HG03097 (cell line): ENCODE measurements around the gene TMEM106A.
"Not testable (repeated sequence)": the region's sequence is repeated elsewhere in the genome, so short reads cannot be mapped to it uniquely, and the experiment has no call there.

ENCODE experiments used
- ATAC-seq: cut with Tn5 transposase; IDR thresholded peaks from one replicate; pipeline ENCODE4 v1.9.1; 2021; ENCODE audit not compliant: unreplicated experiment, low FRiP score

Gene TMEM106A, protein sequence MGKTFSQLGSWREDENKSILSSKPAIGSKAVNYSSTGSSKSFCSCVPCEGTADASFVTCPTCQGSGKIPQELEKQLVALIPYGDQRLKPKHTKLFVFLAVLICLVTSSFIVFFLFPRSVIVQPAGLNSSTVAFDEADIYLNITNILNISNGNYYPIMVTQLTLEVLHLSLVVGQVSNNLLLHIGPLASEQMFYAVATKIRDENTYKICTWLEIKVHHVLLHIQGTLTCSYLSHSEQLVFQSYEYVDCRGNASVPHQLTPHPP

DNA sequence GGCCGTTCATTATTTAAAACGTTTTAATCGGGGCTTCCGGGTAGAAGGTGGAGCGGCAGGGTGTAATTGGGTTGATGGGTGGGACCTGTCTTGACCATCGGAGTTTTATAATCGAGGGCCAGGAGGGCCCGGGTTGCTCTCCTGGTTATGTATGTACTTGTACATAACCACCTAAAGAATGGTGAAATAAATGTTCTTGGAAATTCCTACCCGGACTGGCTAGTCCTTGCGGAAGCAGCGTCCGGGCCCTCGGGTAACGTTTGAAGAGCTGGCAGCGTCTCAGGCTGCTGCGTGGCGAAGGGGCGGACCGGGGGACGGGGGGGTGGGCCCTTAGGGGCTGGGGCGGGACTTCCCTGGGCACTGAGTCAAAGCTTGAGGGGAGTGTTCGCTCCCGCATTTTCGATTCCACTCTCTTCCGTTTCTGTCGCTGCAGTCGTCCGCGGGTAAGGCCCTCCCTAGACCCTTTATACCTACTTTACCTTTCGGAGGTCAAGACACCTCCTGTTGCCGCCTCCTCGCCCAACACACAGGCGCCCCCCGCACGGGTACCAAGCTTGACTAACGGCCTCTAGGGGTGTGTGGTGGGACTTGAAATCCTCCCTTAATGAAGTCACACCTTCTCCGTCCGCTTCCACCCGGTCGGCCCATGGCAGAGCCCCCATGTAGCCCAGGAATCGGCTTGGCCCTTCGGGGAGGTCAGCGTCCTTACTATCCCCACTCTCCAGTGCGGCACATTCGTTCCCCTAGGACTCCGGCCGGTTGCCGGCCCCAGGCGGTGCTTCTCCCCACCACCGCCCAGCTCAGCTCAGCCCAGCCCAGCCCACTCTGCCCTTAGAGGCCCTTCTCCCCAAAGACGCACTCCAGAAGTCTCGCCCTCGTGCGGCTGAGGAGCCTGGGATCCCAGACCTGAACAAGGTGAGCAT is at the start of gene TMEM106A:
Gene TMEM106A, plus strand, starts transcription at position 396 of the 923 bp plus-strand sequence. CDS start 1,167 bp downstream, outside the sequence.
- ATAC-seq = peak; percentile 50

DNA sequence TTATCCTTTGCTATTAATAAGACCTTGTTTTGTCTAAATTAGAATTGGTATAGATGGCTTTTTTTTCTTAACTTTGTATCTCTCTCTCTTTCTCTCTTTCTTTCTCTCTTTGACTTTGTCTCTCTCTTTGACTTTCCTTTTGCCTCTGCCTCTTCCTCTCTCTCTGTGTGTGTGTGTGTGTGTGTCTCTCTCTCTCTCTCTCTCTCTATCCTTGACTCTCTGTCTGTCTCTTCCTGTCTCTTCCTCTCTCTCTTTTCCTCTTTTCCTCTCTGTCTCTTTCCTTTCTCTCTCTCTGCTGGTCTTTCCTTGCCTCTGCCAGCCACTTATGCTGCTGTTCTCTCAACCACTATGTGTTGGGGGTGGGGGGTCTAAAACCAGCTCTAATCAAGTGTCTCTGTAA is 45.7 kb upstream of the TMEM106A start:
- not testable (repeated sequence) for ATAC-seq

DNA sequence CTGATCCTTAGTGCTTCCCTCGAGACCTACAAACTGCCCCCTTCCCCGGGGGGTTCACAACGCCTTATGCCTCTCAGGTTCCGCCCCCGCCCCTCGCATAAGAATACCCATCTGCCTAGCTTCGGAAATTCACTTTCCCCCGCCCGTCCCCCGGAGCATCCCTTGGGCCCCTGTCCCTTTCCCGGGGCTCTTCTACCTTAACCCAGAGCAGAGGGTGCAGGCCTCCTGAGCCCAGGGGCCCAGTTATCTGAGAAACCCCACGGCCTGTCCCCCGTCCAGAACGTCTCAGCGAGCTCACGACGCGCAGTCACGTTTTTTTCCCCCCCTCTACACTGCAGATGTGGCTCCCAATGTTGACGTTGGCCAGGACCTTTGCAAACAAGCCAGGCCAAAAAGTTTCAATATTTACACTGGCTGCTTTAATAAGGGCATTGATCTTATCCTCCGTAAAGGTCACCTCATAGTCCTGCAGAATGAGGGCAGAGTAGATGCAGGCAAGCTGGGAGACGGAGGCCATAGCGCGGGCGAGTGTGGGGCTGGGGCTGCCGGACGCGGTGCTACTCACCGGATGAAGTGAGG is 42.0 kb upstream of the TMEM106A start:
- ATAC-seq = peak; percentile 1

DNA sequence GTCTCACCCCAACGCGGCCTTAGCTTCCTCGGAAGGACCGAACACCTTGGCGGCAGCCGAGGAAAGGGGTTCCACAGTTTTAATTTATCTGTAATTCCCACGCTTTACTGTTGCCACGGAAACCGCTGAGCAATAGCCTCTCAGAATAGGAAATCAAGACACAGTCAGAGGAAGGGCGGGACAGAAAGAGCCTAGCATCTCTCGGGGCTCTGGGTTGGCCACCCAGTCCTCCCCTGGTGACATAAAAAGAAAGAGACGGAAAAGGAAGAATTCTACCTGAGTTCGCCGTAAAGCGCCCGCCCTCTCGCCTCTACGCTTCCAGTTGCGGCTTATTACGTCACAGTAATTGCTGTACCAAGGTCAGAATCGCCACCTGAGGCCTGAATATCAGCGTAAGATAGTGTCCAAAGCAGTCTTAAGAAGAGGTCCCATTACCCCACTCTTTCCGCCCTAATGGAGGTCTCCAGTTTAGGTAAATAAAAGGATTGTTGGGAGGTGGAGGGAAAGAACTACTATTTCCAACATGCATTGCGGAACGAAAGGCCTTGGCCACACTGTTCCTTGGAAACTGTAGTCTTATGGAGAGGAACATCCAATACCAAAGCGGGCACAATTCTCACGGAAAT is 41.4 kb upstream of the TMEM106A start:
- peak; percentile 64 for ATAC-seq

DNA sequence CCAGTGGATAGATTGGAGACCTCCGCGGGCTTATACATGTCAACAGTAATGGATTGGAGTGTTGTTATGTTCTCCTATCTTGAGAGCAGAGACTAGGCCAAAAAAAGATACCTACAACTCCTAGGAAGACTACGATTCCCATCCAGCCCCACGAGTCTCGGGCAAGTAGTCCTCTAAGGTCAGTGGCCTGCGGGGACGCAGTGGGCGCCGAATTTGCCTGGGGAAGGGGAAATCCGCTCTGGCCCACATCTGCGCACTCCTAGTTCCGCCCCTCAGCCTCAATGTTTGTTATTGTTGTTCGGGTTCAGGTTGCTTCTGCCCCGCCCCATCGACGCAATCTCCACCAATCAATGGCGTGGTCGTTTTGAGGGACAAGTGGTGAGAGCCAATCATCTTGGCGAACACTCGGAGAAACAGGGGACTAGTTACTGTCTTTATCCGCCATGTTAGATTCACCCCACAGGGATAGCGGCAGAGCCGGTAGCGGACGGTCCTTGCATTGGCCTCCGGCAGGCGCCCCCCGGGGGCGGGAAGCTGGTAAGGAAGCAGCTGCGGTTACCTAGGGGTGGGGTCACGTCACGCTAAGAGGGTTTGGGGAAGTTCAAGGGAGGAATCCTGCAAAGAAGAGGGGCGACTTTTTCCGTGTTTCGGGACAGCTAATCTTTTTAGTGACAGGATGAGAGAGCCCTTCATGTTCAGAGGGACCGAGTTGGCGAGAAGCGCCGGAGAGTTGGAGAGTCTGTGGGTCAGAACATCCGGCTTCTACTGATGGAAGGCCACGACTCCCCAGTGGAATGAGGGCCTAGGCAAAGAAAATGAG is 40.7 kb upstream of the TMEM106A start, which contains the start of gene NBR1:
Gene NBR1, plus strand, starts transcription at position 449 of the 820 bp plus-strand sequence. CDS start 4,586 bp downstream, outside the sequence.
- peak; percentile 73 for ATAC-seq

DNA sequence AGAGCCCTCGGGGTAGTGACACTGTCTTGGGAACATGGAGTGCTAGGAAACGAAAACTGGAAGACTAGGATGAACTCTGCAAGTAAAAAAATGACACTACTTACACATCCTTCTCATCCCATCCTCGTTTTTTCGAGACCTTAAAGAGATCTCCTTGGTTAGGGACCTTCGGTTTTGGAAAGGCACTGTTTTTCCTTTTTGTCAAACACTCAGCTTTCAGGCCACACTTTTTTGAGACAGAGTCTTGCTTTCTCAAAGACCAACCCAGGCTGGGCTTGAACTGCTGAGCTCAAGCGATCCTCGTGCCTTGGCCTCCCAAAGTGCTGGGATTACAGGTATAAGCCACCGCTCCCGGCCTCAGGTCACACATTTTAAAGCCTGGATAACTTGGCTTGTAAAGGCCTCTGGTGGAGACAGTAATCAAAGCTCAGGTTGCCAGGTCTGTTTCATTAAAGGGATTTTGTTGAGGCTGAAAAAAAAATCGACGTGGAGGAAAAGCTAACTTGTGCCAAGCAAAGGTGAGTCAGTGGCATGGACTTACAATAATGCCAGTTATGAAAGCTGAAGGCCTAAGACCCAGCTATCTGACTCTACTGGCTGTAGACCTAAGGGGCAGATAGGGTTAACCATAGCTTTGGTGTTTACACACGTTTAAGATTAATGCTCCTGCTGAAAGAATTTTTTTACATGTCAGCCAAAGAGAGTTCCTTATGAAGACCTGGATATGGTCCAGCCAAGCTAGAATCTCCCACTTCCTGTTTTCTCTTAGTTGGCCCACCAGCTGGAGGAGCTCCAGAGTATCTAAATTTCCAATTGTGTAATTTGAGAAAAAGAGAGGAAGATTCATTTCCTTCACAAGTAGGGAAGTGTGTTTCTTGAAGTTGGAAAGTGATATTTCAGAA is 39.8 kb upstream of the TMEM106A start:
- no peak for ATAC-seq

DNA sequence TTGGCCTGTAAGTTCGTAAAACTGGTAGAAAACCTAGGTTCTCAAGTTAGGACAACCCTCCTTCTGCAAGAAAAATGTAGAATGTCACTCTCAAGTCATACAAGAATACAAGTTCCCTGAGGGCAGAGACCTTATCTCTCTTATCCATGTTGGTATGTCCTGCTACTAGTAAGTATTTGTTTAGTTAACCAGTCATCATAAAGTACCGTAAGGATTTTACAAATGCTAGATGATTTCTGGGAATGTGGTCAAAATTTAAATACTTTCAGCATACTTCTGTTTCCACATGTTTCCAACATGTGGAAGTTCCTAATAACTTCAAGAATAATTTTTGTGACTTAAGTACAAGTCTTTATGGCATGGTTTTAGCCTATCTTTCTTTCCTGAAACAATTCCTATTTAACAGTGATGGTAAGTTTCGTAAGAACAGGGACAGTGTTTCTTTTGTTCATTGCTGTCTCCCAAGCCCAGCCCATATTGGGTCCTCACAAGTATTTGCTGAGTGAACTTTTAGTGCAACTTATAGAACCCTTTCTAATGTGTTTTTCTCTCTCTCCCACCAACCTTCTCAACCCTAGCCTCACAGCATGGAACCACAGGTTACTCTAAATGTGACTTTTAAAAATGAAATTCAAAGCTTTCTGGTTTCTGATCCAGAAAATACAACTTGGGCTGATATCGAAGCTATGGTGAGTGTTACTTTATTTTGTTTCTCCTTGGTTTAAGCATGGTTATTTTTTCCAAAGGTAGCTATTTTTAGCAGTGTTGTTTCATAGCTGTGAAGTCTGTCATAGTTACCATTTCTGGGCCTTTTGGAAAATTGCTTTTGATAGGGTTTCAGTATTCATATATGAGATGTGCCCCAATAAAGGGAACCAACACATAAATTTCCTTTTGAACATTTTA is 36.2 kb upstream of the TMEM106A start:
- no peak for ATAC-seq

DNA sequence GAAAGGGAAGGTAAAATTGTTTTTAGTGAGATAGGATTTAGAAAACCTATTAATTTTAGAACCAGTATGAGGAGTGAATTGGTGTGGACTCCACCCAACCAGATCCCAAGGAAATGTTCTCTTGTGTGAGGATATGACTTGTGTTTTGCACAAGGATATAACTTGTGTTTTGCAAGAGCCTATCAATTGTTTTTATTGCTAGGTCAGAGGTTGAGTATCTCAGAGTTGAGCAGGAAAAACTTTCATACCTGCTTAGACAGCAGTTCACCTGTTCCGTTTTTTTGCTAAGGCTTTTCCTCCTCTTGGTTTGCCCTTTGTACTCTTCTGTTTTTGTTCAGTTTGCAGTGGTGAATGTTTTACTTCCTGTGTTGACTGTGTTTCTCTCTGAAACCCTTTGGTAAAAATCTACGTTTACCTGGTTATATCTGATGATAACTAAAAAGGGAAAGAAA is 35.5 kb upstream of the TMEM106A start:
- ATAC-seq = no peak

DNA sequence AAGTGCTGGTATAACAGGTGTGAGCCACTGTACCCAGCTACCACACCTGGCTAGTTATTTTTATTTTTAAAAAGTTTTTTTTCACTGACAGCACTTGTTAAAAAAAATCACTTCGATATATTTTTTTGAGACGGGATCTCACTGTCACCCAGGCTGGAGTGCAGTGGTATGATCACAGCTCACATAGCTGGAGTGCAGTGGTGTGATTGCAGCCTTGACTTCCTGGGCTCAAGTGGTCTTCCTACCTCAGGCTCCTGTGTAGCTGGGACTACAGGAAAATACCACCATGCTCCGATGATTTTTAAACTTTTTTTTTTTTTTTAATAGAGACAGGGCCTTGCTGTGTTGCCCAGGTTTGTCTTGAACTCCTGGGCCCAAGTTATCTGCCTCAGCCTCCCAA is 27.8 kb upstream of the TMEM106A start:
- ATAC-seq = no peak

DNA sequence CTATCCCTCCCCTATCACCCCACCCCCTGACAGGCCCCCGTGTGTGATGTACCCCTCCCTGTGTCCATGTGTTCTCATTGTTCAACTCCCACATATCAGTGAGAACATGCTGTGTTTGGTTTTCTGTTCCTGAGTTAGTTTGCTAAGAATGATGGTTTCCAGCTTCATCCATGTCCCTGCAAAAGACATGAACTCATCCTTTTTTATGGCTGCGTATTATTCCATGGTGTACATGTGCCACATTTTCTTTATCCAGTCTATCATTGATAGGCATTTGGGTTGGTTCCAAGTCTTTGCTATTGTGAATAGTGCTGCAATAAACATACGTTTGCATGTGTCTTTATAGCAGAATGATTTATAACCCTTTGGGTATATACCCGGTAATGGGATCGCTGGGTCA is 25.0 kb upstream of the TMEM106A start:
- not testable (repeated sequence) for ATAC-seq

DNA sequence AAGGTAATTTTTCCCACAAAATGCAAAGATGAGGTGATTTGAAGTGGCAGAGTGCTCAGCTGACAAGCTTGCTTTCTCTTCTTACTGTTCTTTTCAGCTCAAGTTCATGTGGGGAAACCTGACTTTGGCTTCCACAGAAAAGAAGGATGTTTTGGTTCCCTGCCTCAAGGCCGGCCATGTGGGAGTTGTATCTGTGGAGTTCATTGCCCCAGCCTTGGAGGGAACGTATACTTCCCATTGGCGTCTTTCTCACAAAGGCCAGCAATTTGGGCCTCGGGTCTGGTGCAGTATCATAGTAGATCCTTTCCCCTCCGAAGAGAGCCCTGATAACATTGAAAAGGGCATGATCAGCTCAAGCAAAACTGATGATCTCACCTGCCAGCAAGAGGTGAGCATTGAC is 18.4 kb upstream of the TMEM106A start:
- ATAC-seq = no peak

DNA sequence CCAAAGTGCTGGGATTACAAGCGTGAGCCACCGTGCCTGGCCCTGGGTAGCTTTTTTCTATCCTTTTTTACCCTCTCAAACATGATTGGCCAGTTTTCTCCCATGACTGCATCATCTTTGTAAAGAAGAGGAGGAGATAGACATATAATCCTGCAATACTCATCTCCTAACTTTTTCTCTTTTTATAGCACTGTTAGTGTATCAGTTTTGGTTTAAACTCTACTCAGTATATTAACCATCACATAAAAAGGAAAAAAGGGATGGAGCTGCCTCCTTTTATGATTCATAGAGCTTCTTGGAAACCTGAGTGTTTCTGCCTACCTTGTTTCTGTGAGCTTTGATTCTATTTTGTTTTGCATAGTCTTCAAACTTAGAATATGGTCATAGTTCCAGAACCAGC is 12.0 kb upstream of the TMEM106A start:
- ATAC-seq = no peak

DNA sequence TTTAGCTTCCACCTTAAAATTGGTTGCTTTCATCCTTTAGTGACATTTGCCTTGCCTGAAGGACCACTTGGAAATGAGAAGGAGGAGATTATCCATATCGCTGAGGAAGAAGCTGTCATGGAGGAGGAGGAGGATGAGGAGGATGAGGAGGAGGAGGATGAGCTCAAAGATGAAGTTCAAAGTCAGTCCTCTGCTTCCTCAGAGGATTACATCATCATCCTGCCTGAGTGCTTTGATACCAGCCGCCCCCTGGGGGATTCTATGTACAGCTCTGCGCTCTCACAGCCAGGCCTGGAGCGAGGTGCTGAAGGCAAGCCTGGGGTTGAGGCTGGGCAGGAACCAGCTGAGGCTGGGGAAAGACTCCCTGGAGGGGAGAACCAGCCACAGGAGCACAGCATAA is 11.5 kb upstream of the TMEM106A start:
- ATAC-seq = no peak

DNA sequence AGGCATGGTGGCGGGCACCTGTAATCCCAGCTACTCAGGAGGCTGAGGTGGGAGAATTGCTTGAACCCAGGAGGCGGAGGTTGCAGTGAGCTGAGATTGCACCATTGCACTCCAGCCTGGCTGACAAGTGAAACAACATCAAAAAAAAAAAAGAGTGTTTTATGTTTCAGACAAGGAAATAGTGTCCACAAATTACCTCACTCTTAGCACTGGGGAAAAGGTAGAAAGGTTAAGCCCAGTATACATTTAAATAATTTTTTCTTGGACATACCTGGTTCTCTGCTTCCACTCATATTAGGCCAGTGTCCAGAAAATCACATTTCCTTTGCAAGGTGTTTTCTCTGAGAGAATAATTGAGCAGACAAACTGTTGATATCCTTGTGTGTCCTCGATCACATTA is 8.7 kb upstream of the TMEM106A start:
- ATAC-seq = not testable (repeated sequence)

DNA sequence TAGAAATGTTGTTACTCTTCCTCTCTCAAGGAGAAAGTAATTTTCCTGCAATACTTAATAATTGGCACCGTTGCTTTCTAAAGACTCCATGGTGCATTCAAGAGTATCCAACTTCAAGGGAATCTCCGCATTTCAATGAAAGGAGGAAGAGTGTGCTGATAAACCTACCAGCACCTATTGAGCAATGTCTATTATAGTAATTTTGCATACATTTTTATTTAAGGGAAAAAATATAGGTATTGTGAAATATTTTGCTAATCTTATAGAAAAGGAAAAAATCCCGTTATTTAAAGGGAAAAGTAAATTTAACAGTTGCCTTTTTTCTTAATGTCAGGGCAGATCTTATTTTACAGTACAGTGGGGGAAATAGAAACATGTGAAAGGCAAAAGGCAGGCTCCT is 1.1 kb upstream of the TMEM106A start:
- no peak for ATAC-seq

DNA sequence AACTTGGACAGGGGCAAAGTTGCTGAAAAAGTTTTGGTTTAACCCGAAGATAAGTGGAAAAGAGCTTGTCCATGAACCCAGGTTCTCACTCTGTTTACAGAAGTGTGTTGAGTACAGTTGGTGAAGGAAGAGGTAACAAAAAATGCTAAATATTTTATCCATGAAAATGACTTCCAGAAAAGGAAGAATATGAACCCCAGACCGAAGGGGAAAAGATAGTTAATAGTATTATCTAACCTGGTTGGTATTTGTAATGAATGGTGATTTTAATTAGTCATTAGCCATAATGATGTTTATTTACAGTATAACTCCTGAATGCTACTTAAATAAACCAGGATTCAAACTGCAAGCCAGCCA is 574 bp upstream of the TMEM106A start:
- ATAC-seq = no peak

DNA sequence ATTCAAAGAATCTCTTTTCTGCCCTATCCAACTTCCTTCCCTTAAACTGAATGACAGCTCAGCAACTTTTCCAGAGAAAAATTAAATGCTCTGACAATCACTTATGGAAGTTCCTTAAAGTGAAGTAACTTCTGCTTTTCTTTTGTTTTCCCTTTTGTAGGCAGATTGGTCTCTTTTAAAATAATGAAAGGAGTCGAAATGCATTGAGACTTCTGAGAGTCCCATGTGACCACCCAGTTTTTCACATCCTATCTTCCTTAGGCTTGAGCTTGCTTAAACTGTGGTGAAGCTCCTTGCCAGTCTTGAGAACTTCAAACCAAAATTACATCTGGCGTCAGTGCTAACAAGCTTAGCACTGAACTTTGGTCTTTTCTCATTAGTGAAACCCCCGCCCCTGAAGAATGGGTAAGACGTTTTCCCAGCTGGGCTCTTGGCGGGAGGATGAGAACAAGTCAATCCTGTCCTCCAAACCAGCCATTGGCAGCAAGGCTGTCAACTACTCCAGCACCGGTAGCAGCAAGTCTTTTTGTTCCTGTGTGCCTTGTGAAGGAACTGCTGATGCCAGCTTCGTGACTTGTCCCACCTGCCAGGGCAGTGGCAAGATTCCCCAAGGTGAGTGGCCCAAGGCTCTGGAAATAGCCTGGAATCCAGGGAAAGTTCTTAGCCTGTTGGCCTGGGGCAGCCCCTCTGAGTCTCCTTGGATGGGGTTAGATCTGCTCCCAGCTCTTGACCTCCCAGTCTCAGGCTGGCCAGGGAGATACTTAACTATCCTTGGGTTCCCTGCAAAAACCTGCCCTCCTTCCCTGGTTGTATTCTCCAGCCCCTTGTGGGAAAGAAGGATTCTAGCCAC is 1.2 kb downstream of the TMEM106A start:
- ATAC-seq = no peak
